ENCODE data around the gene ITSN1.

The ITSN1 gene

GRCh38 chr21:33791073-33791472, 148.8 kb downstream of the ITSN1 start:
- TF ChIP-seq, protein P1, sequence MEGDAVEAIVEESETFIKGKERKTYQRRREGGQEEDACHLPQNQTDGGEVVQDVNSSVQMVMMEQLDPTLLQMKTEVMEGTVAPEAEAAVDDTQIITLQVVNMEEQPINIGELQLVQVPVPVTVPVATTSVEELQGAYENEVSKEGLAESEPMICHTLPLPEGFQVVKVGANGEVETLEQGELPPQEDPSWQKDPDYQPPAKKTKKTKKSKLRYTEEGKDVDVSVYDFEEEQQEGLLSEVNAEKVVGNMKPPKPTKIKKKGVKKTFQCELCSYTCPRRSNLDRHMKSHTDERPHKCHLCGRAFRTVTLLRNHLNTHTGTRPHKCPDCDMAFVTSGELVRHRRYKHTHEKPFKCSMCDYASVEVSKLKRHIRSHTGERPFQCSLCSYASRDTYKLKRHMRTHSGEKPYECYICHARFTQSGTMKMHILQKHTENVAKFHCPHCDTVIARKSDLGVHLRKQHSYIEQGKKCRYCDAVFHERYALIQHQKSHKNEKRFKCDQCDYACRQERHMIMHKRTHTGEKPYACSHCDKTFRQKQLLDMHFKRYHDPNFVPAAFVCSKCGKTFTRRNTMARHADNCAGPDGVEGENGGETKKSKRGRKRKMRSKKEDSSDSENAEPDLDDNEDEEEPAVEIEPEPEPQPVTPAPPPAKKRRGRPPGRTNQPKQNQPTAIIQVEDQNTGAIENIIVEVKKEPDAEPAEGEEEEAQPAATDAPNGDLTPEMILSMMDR (IDR thresholded peaks at IDR 0.05; ENCODE audit: insufficient read depth, low read length, missing control alignments) = no peak
- no peak overlapping the region for H3K4me3 ChIP-seq (ENCODE audit: low read depth, low read length)
- POLR2A ChIA-PET = no interaction called here
- CTCF ChIA-PET = interaction anchor here (0.6 to 1.3 kb wide), 2 partner anchors 10 to 159 kb away, joined by 3 to 4 read pairs; no protein-coding TSS in a partner anchor
- DNase-seq (ENCODE audit: low read depth, low spot score) = no peak

- TF ChIP-seq, protein P1 (IDR thresholded peaks at IDR 0.05; ENCODE audit: insufficient read depth, low read length, missing control alignments) = no peak
- no peak for DNase-seq (ENCODE audit: low read depth, low spot score)
- CTCF ChIA-PET = no interaction called here
- POLR2A ChIA-PET = no interaction called here
- no peak overlapping the region for H3K4me3 ChIP-seq (ENCODE audit: low read depth, low read length)
Measured at GRCh38 chr21:33794596-33794995, 152.3 kb downstream of the ITSN1 start.

GRCh38 chr21:33797565-33797964, 155.3 kb downstream of the ITSN1 start:
- no peak for DNase-seq (ENCODE audit: low read depth, low spot score)
- POLR2A ChIA-PET = no interaction called here
- CTCF ChIA-PET = no interaction called here
- TF ChIP-seq, protein P1 (IDR thresholded peaks at IDR 0.05; ENCODE audit: insufficient read depth, low read length, missing control alignments) = no peak
- no peak overlapping the region for H3K4me3 ChIP-seq (ENCODE audit: low read depth, low read length)

GRCh38 chr21:33799378-33800090, 157.2 kb downstream of the ITSN1 start:
- no peak for DNase-seq (ENCODE audit: low read depth, low spot score)
- no peak overlapping the region for H3K4me3 ChIP-seq (ENCODE audit: low read depth, low read length)
- POLR2A ChIA-PET = no interaction called here
- TF ChIP-seq, protein P1 (IDR thresholded peaks at IDR 0.05; ENCODE audit: insufficient read depth, low read length, missing control alignments) = no peak
- CTCF ChIA-PET = no interaction called here

- no peak overlapping the region for H3K4me3 ChIP-seq (ENCODE audit: low read depth, low read length)
- TF ChIP-seq, protein P1 (IDR thresholded peaks at IDR 0.05; ENCODE audit: insufficient read depth, low read length, missing control alignments) = no peak
- no peak for DNase-seq (ENCODE audit: low read depth, low spot score)
- POLR2A ChIA-PET = no interaction called here
- CTCF ChIA-PET = no interaction called here
Measured at GRCh38 chr21:33800753-33801423, 158.6 kb downstream of the ITSN1 start.

Data from AG04449 (cell line).